Tibial nerve (tissue), 4 donors: ENCODE results near the gene GRIN3B. TPM values are rescaled to one million over a fixed set of nuclear protein-coding genes. Genes with fewer than 3 reads are reported as not detected.

Experiments used
- DNase-seq, 2 donors: peaks; one replicate each; pipeline ENCODE4 v3.0.0-alpha.2; 2019; ENCODE audit warnings: low spot score in 2 of 2
- H3K27ac ChIP-seq, 4 donors: fragments of 200-600 bp; sonication (generic) in 3 of 4; one replicate each; pipeline ENCODE4 v1.5.1; 2017 to 2019; ENCODE audit warnings: mild to moderate bottlenecking in 1 of 4
- H3K27me3 ChIP-seq, 2 donors: fragments of 200-600 bp; sonication (generic) in 1 of 2; one replicate each; pipeline versions ENCODE4 v1.5.1 to v1.6.0; 2017 to 2019
- H3K36me3 ChIP-seq, 3 donors: fragments of 200-600 bp; sonication (generic); one replicate each; pipeline ENCODE4 v1.5.1; 2018 to 2019
- H3K4me1 ChIP-seq, 4 donors: fragments of 200-600 bp; sonication (generic) in 3 of 4; one replicate each; pipeline ENCODE4 v1.5.1; 2017 to 2019
- H3K4me3 ChIP-seq, 4 donors: fragments of 200-600 bp; sonication (generic) in 3 of 4; one replicate each; pipeline ENCODE4 v1.5.1; 2017 to 2019; ENCODE audit warnings: mild to moderate bottlenecking in 1 of 4, moderate library complexity in 1 of 4
- H3K9me3 ChIP-seq, 4 donors: fragments of 200-600 bp; sonication (generic) in 3 of 4; one replicate each; pipeline ENCODE4 v1.5.1; 2017 to 2019
- EP300 ChIP-seq, 2 donors: sonication (generic); formaldehyde crosslinking; IDR thresholded peaks; one replicate each; pipeline ENCODE4 v1.6.1; 2017; ENCODE audit warnings: antibody characterized with exemption in 2 of 2, mild to moderate bottlenecking in 1 of 2
- POLR2A ChIP-seq, 2 donors: fragments of 450-650 bp; IDR thresholded peaks; one replicate each; pipeline ENCODE4 v1.6.1; 2017; ENCODE audit warnings: antibody characterized with exemption in 2 of 2, mild to moderate bottlenecking in 2 of 2, moderate library complexity in 2 of 2
- WGBS, 2 donors: methylation state at CpG; one replicate each; pipeline ENCODE4 v1.1.5; 2018; 5-methylcytosine and 5-hydroxymethylcytosine counted together
- total RNA-seq, 4 donors: library from RNA; depleted of rRNA; stranded (reverse); fragments of >200 nt; gene quantifications; one replicate each; pipeline ENCODE4 v1.1.0, GENCODE V29; 2016
- TF ChIP-seq, protein P1 (sequence below), 5 experiments: fragments of 200-600 bp in 3 of 5; fragments of 450-650 bp in 2 of 5; sonication (generic) in 3 of 5; IDR thresholded peaks; one replicate each; pipeline ENCODE4 v1.5.1; 2016 to 2019; ENCODE audit warnings: antibody characterized with exemption in 5 of 5, mild to moderate bottlenecking in 3 of 5, moderate library complexity in 2 of 5

The GRIN3B gene
- total RNA-seq, 4 donors from 2014 or later = 2.4 TPM; not detected in 3

DNA sequence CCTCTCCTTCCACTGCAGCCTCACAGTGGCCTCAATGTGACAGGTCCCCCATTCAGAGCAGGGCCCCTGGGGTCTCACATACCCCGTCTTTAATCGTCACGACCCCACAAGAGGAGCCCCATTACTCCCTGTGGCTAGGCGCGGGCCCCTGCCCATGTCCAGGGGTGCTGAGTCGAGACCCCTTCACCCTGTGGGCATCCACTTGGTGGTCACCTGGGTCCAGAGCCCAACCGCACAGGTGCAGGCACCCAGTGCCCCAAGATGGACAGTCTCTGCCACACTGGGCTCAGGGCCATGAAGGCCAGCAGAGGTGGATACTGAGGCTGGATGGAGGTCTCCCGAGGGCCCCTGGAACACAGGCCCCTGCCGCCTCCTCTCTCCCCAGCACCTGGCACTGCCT, 17.7 kb downstream of the GRIN3B start:
- TF ChIP-seq EP300 (IDR thresholded peaks at IDR 0.05) = no peak
- TF ChIP-seq POLR2A (IDR thresholded peaks at IDR 0.05) = no peak
- no peak for DNase-seq
- H3K4me3 ChIP-seq = no peak overlapping the region
- H3K9me3 ChIP-seq = no peaks in the 10 kb centered on the region
- H3K27me3 ChIP-seq = no peaks in the 10 kb centered on the region
- peaks cover 0 to 89% (median 61%) of the 10 kb centered on the region in 4 donors for H3K4me1 ChIP-seq
- peak overlapping the region in 3 of 4 donors; percentile 64 to 82 (median 79) for H3K27ac ChIP-seq
- WGBS, 2 donors = 74 to 94% methylated on average over 6 to 7 of the region's 9 CpGs
- H3K36me3 ChIP-seq = peaks cover 0 to 19% (median 6%) of the 10 kb centered on the region in 3 donors

DNA sequence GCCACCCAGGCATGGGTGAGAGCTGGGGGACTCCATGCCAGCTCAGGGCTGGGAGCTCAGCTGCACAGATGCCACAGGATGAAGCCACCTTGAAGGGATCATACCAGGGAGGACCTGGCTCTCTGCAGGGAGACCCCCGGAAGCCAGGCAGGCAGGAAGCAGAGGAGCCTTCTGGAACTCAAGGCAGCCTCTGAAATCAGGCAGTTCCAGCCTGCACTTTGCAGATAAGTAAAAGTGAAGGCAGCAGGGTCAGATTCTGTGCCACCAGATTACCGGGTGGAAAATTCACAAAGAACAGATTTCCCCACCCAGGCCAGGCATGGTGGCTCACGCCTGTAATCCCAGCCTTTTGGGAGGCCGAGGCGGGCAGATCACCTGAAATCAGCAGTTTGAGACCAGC, 18.2 kb downstream of the GRIN3B start:
- 78 to 80% methylated on average over 5 of the region's 5 CpGs for WGBS, 2 donors
- TF ChIP-seq, protein P1, sequence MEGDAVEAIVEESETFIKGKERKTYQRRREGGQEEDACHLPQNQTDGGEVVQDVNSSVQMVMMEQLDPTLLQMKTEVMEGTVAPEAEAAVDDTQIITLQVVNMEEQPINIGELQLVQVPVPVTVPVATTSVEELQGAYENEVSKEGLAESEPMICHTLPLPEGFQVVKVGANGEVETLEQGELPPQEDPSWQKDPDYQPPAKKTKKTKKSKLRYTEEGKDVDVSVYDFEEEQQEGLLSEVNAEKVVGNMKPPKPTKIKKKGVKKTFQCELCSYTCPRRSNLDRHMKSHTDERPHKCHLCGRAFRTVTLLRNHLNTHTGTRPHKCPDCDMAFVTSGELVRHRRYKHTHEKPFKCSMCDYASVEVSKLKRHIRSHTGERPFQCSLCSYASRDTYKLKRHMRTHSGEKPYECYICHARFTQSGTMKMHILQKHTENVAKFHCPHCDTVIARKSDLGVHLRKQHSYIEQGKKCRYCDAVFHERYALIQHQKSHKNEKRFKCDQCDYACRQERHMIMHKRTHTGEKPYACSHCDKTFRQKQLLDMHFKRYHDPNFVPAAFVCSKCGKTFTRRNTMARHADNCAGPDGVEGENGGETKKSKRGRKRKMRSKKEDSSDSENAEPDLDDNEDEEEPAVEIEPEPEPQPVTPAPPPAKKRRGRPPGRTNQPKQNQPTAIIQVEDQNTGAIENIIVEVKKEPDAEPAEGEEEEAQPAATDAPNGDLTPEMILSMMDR (IDR thresholded peaks at IDR 0.05) = no peak
- no peak for TF ChIP-seq POLR2A (IDR thresholded peaks at IDR 0.05)
- TF ChIP-seq EP300 (IDR thresholded peaks at IDR 0.05) = no peak
- Histone ChIP-seq H3K9me3 (no peaks in the 10 kb centered on the region), H3K27ac (peak overlapping the region in 1 of 4 donors; percentile 79), H3K4me1 (peaks cover 0 to 92% (median 61%) of the 10 kb centered on the region in 4 donors), H3K27me3 (no peaks in the 10 kb centered on the region), H3K4me3 (no peak overlapping the region), H3K36me3 (peaks cover 0 to 14% (median 1%) of the 10 kb centered on the region in 3 donors)
- no peak for DNase-seq

DNA sequence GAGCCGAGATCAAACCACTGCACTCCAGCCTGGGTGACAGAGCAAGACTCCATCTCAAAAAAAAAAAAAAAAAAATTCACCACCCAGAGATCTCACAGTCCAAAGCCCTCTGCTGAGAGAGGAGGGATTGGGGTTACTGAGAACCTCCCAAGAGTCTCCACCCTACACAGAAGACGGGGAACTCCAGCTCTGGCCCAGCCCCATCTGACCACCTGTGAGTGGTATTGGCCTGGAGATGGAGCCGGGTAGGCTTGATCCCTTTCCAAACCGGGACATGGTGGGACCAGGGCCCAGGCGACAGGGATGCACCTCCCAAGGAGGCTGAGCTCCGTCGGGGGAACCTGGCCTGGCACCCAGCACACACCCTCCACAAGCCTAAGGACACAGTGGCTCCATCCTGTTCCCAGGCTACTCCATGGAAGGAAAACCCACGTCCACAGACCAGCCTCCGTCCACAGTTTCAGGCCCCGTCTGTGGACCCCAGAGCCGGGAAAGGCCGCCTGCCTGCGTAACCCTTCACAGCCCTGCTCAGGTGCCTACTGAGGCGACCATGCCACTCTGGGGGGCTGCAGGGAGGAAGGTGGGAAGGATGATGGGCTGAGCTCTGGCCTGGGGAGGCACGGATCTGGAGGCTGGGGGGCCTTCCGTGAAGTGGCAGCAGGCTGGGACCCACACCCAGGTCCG, 18.9 kb downstream of the GRIN3B start:
- TF ChIP-seq, protein P1 (IDR thresholded peaks at IDR 0.05) = no peak
- no peak for TF ChIP-seq EP300 (IDR thresholded peaks at IDR 0.05)
- no peak for TF ChIP-seq POLR2A (IDR thresholded peaks at IDR 0.05)
- H3K27me3 ChIP-seq = no peaks in the 10 kb centered on the region
- H3K4me1 ChIP-seq = peaks cover 0 to 85% (median 61%) of the 10 kb centered on the region in 4 donors
- DNase-seq = no peak
- WGBS, 2 donors = 36 to 40% methylated on average over 6 to 17 of the region's 17 CpGs
- H3K27ac ChIP-seq = peak overlapping the region in 3 of 4 donors; percentile 47 to 96 (median 96)
- H3K4me3 ChIP-seq = peak overlapping the region in 3 of 4 donors; percentile 69 to 95 (median 84)
- no peaks in the 10 kb centered on the region for H3K9me3 ChIP-seq
- H3K36me3 ChIP-seq = peaks cover 0 to 7% (median 0%) of the 10 kb centered on the region in 3 donors

DNA sequence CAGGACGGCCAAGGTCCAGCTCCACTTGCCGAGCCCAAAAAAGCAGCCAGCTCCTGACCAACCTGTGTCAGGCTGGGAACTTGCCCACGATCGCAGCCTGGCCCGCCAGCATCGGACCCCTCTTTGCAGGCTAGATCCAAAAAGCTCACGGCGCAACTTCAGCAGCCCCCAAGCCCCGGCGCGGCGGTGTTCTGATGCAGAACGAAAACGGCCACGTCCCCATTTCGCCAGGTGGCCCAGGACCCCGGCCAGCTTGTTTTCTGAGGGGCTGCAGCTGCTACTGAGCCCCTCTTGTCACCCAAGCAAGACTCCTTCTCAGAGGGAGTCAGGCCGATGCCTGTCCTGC, 19.4 kb downstream of the GRIN3B start:
- 69 to 77% methylated on average over 11 to 13 of the region's 18 CpGs for WGBS, 2 donors
- no peak for DNase-seq
- H3K4me1 ChIP-seq = peaks cover 0 to 80% (median 61%) of the 10 kb centered on the region in 4 donors
- peak overlapping the region; percentile 69 to 98 (median 90) for H3K4me3 ChIP-seq
- no peak for TF ChIP-seq EP300 (IDR thresholded peaks at IDR 0.05)
- no peak for TF ChIP-seq POLR2A (IDR thresholded peaks at IDR 0.05)
- TF ChIP-seq, protein P1 (IDR thresholded peaks at IDR 0.05) = no peak
- no peaks in the 10 kb centered on the region for H3K27me3 ChIP-seq
- peaks cover 0 to 2% (median 0%) of the 10 kb centered on the region in 3 donors for H3K36me3 ChIP-seq
- H3K27ac ChIP-seq = peak overlapping the region; percentile 47 to 96 (median 93)
- H3K9me3 ChIP-seq = no peaks in the 10 kb centered on the region

DNA sequence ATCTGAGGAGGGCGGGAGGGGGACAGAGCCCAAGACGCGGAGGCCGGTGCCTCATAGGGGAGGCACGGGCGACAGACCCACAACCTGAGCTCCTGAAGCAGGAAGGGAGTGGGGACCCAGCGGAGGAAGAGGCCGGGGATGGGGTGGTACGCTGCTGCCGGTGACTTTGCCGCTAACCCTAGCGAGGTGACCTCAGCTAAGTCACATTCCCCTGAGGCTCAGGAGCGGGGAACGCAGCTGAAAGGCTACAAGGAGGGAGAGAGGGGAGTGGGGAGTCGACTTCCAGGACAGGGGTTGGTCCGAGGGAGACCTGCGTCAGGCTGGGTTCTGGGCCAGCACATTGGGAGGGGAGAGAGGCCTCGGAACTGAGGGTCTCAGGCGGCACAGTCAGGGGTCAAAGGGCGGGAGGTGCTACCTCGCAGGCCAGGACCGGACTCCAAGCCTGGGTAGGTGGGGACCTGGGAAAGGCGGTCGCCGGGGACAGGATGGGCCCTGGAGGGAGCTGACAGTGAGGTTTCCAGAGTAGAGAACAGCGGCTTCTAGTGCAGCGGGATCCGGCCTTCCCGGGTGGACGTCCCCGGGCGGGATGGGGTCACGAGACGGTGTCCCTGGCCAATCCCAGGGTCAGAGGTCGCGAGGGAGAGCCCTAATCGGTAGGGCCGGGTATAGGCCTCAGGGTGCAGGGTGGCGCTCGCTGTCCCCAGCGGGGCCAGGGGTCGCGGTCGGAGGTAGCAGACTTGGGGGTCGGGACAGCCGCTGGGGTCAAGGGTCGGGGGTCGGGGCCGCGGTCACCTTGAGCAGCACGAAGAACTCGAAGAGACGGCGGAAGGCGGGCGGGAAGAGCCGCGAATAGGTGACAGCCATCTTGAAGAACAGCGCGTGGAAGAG, 20.0 kb downstream of the GRIN3B start:
- Histone ChIP-seq H3K36me3 (no peaks in the 10 kb centered on the region), H3K27me3 (no peaks in the 10 kb centered on the region), H3K27ac (peak overlapping the region; percentile 90 to 96 (median 94)), H3K9me3 (no peaks in the 10 kb centered on the region), H3K4me1 (peaks cover 0 to 73% (median 56%) of the 10 kb centered on the region in 4 donors), H3K4me3 (peak overlapping the region; percentile 69 to 98 (median 90))
- DNase-seq = no peak
- TF ChIP-seq EP300 (IDR thresholded peaks at IDR 0.05) = no peak
- WGBS, 2 donors = 2% methylated on average over 31 to 60 of the region's 60 CpGs
